NCI-H2227 treated with DMSO at 0.1 percent for 48 hours (cell line): Measurements from ENCODE around the gene CNOT6.
"Not testable (repeated sequence)": the region's sequence is repeated elsewhere in the genome, so short reads cannot be mapped to it uniquely, and the experiment has no call there.

Source experiments
- DNase-seq: peaks from one replicate; lab custom pipeline; 2025; lab: John Stamatoyannopoulos, UW

The CNOT6 gene

GRCh38 chr5:180516440-180516839, 22.3 kb downstream of the CNOT6 start:
- no peak for DNase-seq

- no peak for DNase-seq
Observed at GRCh38 chr5:180519098-180519497, 24.9 kb downstream of the CNOT6 start.

GRCh38 chr5:180521101-180521500, 26.9 kb downstream of the CNOT6 start:
- no peak for DNase-seq

- no peak for DNase-seq
Observed at GRCh38 chr5:180521591-180521990, 27.4 kb downstream of the CNOT6 start.

- no peak for DNase-seq
Observed at GRCh38 chr5:180522330-180522729, 28.2 kb downstream of the CNOT6 start.

- DNase-seq = no peak
Observed at GRCh38 chr5:180523629-180524466, 29.7 kb downstream of the CNOT6 start.

GRCh38 chr5:180525399-180525798, 31.2 kb downstream of the CNOT6 start:
- no peak for DNase-seq

GRCh38 chr5:180526269-180526668, 32.1 kb downstream of the CNOT6 start:
- no peak for DNase-seq

- DNase-seq = no peak
Observed at GRCh38 chr5:180527659-180528058, 33.5 kb downstream of the CNOT6 start.

- not testable (repeated sequence) for DNase-seq
Observed at GRCh38 chr5:180531036-180531585, 36.9 kb downstream of the CNOT6 start.

GRCh38 chr5:180532268-180532667, 38.1 kb downstream of the CNOT6 start:
- DNase-seq = no peak

GRCh38 chr5:180533845-180534244, 39.7 kb downstream of the CNOT6 start:
- no peak for DNase-seq

GRCh38 chr5:180535573-180535972, 41.4 kb downstream of the CNOT6 start:
- no peak for DNase-seq

GRCh38 chr5:180540050-180540694, 46.0 kb downstream of the CNOT6 start:
- DNase-seq = no peak

- no peak for DNase-seq
Observed at GRCh38 chr5:180541710-180542109, 47.5 kb downstream of the CNOT6 start.

- DNase-seq = no peak
Observed at GRCh38 chr5:180545248-180545647, 51.1 kb downstream of the CNOT6 start.

GRCh38 chr5:180548563-180548962, 54.4 kb downstream of the CNOT6 start:
- DNase-seq = no peak

GRCh38 chr5:180553530-180553929, 59.4 kb downstream of the CNOT6 start:
- no peak for DNase-seq

- DNase-seq = no peak
Observed at GRCh38 chr5:180555168-180555921, 61.2 kb downstream of the CNOT6 start.

- DNase-seq = no peak
Observed at GRCh38 chr5:180557217-180557809, 63.1 kb downstream of the CNOT6 start.

- DNase-seq = no peak
Observed at GRCh38 chr5:180558232-180558631, 64.1 kb downstream of the CNOT6 start.

- DNase-seq = no peak
Observed at GRCh38 chr5:180563994-180564393, 69.8 kb downstream of the CNOT6 start.
